T-helper 1 cell (primary cell): Measurements from ENCODE around the gene SELL.
"Not testable (repeated sequence)": the region's sequence is repeated elsewhere in the genome, so short reads cannot be mapped to it uniquely, and the experiment has no call there.

Source experiments
- DNase-seq, 5 donors: peaks; one replicate each; pipeline ENCODE4 v3.0.0-alpha.2; 2012 to 2020

Gene SELL

GRCh38 chr1:169704797-169705196 is 6.6 kb downstream of the SELL start:
- no peak for DNase-seq

DNA sequence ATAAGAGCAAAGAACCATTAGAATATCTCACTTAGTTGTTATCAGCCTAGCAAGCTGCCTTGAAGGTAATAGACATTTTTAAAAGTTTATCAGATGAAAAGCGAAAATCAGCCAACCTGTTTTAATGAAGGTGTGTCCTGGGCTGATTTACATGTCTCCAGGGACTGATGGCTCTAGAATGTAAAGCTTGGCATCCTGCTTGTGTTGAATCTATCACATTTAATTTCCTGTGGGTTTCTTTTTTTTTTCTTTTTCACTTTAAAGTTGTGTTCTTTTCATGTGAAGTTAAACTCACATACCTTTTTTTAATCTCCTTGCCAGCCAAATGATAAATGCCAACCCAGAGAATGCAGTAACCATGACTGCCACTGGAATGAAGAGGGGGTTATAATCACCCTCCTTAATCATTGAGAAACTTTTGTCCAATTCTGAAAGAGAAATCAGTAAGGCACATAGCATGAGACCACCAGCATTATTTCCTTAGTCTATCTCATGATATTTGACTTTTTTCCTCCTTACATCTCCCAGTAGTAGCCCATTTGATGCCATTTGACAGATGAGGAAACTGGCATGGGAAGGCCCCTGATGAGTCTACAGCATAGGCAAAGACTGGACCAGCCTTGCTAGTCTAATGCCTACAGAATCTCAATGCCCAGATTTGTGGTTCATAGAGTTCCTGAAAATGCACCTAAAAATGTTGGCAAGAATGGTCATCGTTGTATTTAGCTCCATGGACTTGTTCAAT is 10.0 kb downstream of the SELL start:
- DNase-seq = no peak

- DNase-seq = no peak
Observed at GRCh38 chr1:169699707-169700106, 11.7 kb downstream of the SELL start.

DNA sequence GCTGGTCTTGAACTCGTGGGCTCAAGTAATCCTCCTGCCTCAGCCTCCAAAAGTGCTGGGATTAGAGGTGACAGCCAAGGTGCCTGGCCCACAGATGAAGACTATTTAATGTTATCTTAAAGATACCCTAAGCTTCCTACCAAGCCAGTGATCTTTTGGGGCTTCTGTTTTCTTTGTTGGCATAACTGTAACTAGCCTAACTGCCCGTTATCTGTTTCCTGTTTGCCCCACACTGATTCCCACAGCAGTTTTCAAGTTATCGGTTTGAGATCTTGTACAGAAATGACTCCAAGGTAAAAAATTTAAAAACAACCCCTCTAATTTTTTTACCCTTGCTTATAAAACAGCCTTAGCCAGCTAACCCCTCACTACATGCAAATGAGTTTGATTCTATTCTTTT is 12.4 kb downstream of the SELL start:
- peak in 1 of 5 donors; percentile 85 for DNase-seq

- DNase-seq = peak in 1 of 5 donors; percentile 44
Observed at GRCh38 chr1:169697755-169698154, 13.7 kb downstream of the SELL start.

- peak in 1 of 5 donors; percentile 42 for DNase-seq
Observed at GRCh38 chr1:169696273-169697100, 14.9 kb downstream of the SELL start.

- DNase-seq = peak in 4 of 5 donors; percentile 12 to 89 (median 30)
Observed at GRCh38 chr1:169694304-169695075, 16.9 kb downstream of the SELL start.

GRCh38 chr1:169692756-169693460 is 18.5 kb downstream of the SELL start:
- DNase-seq = peak in 3 of 5 donors; percentile 13 to 94 (median 30)

- no peak for DNase-seq
Observed at GRCh38 chr1:169690489-169690888, 20.9 kb downstream of the SELL start.

DNA sequence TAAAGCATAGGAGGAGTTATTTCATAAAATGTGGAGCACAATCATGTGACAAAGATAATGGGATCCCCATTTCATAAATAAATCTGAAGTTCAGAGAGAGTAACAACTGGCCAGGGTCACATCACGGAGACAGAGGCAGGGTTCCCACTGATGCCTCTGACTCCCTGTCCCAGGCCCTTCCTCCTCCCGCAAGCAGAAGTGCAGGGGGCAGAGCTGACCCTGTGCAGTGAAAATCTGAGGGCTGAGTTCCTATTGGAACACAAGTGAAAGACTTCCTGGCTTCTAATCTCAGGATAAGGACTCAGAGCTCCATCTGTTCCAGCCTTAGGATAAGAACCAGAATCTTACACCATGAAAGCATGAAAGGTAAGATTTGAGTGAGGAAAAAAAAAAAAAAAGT is 22.0 kb downstream of the SELL start:
- no peak for DNase-seq

GRCh38 chr1:169688377-169688776 is 23.0 kb downstream of the SELL start:
- not testable (repeated sequence) for DNase-seq

DNA sequence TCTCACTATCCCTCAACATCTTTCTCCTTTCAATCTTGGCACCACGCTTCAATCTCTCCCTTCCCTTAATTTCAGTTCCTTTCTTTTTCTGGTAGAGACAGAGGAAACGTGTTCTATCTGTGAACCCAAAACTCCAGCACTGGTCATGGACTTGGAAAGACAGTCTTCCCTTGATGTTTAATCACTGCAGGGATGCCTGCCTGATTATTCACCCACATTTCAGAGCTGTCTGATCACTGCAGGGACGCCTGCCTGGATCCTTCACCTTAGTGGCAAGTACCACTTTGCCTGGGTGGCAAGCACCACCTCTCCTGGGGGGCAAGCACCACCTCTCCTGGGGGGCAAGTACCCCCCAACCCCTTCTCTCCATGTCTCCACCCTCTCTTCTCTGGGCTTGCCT is 27.8 kb downstream of the SELL start:
- no peak for DNase-seq

DNA sequence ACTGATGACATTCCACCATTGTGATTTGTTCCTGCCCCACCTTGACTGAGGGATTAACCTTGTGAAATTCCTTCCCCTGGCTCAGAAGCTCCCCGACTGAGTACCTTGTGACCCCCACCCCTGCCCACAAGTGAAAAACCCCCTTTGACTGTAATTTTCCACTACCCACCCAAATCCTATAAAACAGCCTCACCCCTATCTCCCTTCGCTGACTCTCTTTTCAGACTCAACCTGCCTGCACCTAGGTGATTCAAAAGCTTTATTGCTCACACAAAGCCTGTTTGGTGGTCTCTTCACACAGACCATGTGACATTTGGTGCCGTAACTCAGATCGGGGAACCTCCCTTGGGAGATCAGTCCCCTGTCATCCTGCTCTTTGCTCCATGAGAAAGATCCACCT is 28.3 kb downstream of the SELL start:
- DNase-seq = not testable (repeated sequence)

DNA sequence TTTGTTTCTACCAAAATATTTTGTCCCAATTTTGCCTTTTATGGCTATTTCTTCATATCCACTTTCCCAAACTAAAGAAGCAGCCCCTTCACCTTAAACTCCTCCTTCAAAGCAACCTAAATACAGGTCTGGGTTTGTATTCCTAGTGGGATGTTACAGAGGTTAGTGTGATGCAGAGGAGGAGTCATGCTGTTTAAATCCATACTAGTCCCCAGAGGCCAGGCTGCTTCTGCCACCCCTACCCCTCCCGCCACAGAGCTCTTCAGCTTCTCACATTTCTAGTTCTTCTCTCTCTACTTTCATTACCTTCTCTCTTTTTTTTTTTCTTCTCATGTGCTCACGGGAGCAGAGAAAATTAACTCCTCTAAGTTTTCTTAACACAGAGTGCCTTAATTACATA is 29.3 kb downstream of the SELL start:
- DNase-seq = no peak

- no peak for DNase-seq
Observed at GRCh38 chr1:169681140-169681539, 30.3 kb downstream of the SELL start.

- no peak for DNase-seq
Observed at GRCh38 chr1:169680377-169681019, 30.9 kb downstream of the SELL start.

DNA sequence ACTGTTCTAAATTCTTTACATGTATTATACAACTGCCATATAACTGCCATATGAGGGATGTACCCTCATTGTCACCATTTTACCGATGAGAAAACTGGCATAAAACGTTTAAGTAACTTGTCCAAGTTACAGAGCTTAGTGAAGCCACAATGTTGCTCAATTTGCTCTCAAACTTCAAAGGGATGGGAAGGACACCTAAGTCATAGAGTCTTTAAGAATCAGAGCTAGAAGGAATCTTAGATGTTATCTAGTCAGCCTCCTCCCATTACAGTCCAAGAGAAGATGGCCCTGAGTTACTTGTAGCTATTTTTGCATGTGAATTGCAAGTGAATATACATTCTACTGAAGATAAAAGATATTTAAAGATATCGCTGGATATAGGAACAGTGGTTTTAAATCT is 31.7 kb downstream of the SELL start:
- DNase-seq = no peak

DNA sequence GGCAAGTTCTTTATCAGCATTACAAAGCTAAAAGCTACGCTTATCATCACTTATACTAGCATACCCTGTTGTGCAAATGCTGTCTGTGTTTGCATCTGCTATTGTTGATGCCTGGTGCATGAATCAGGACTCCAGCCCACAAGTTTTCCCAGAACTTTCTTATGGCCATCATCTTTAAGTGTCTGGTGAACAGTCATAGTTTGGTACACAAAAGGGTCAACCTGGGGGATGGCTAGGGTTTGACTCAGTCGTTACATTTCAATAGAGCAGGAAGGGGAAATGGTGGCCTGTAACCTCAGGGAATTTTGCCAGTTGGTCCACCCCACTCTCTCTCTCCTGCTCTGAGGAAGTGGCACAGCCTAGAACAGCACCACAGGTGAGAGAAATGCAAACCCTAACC is 35.4 kb downstream of the SELL start:
- no peak for DNase-seq

DNA sequence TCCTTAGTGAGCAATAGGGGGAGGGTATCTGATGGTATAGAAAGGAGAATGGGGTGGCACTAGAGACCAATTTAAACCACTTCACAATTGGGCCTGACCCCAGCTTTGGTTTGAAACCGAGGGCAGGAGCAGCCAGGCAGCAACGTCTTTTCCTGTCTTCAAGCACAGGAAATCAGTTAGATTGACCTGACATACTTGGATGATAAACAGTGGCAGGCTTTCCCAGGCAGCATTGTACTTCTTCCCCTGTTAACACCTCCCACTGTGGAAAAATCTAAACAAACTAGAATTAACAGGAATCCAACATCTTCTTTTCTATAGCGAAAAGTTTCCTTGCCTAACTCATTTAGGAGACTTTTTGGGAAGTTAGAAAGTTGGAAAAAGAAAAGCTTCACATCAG is 40.6 kb downstream of the SELL start:
- DNase-seq = no peak

GRCh38 chr1:169670244-169670643 is 41.2 kb downstream of the SELL start:
- not testable (repeated sequence) for DNase-seq

DNA sequence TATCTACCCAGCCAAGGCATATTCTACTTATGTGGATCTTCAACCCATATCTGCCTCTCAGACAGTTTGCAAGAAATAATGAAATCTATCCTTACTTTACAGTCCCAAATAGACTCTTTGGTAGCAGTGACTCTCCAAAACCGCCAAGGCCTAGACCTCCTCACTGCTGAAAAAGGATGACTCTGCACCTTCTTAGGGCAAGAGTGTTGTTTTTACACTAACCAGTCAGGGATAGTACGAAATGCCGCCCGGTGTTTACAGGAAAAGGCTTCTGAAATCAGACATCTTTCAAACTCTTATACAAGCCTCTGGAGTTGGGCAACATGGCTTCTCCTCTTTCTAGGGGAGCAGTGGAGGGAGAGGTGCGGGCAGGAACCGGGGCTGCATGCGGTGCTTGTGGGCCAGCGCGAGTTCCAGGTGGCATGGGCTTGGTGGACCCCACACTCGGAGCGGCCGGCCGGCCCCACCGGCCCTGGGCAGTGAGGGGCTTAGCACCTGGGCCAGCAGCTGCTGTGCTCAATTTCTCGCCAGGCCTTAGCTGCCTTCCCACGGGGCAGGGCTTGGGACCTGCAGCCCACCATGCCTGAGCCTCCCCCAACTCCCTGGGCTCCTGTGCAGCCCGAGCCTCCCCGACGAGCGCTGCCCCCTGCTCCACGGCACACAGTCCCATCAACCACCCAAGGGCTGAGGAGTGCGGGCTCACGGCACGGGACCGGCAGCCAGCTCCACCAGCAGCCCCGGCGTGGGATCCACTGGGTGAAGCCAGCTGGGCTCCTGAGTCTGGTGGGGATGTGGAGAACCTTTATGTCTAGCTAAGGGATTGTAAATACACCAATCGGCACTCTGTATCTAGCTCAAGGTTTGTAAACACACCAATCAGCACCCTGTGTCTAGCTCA is 43.5 kb downstream of the SELL start:
- peak in 1 of 5 donors; percentile 60 for DNase-seq
